Measurements from ENCODE around the gene ACOT12.

The ACOT12 gene

DNA sequence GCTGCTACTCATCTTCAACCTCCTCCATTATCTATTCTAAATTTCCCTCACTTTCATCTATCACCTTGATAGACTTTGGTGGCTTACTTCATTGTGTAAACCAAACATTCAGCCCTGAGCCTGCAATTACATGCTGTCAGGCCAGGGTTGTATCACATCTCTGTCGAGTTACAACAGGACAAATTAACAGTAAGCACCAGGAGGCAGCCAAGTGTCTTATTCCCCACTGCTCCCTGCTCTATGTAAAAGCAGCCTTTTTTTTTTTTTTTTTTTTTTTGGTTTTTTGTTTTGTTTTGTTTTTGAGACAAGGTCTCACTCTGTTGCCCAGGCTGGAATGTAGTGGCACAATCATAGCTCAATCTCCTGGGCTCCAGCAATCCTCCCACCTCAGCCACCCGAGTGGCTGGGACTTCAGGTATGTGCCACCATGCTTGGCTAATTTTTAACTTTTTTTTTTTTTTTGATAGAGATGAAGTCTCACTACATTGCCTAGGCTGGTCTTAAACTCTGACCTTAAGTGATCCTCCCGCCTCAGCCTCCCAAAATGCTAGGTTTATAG is 107.8 kb downstream of the ACOT12 start:
- no peak for DNase-seq

DNA sequence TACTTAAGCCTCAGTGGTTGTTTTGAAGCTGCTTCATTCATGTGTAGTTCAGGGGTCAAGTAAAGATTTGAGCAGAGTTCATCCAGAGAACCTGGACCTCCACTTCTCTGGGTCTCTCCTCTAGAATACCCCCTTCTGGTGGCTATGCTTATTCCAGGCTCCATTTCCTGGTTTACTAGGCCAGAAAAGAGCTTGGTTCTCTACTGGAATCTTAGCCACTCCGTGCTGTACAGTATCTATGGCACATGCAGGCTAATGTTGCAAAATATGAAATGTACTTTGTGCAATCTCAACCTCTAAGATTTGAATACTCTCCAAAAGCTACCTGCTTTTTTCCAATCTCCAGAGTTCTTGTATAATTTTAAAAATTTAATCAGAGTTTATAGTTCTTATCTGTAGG is 110.0 kb downstream of the ACOT12 start:
- DNase-seq = no peak

All from stimulated activated CD4-positive, alpha-beta T cell treated with anti-CD3 and anti-CD28 coated beads, Interleukin-4, amount 100 ng/mL, for 4 hours (primary cell).